RKO (cell line): ENCODE data around the gene DCAF11.

ENCODE experiments used
- DNase-seq: peaks from one replicate; pipeline ENCODE4 v3.0.0-alpha.2; 2016; ENCODE audit warnings: low spot score

DCAF11 gene

DNA sequence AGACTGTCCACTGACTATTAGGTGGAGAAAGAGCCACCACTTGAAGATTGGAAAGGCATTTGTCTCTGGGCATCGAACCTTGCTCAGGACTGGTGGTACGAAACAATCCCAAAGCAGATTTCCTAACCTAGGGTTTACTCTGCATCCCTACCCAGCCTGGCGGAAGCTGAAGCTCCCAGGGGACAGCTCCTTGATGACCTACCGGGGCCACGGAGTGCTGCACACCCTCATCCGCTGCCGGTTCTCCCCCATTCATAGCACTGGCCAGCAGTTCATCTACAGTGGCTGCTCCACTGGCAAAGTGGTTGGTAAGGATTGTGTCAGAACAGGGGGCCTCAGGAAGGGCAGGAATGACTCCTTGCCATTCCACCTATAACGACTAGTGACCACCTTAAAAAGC is 6.6 kb downstream of the DCAF11 start:
- no peak for DNase-seq

DNA sequence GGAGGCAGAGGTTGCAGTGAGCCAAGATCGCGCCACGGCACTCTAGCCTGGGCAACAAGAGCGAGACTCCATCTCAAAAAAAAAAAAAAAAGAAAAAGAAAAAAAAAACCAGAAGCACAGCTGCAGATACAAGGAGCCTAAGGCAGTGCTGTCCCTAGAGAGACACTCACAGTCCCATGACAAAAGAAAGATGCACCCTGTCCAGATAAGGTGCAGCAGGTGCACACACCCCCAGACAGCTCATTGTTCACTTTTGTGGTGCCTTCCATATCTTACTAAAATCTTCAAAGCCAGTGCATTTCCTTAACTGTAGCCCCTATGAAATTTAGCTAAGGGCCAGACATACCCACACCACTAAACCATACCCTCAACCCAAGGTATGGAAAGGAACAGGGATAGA is 7.8 kb downstream of the DCAF11 start:
- DNase-seq = no peak

DNA sequence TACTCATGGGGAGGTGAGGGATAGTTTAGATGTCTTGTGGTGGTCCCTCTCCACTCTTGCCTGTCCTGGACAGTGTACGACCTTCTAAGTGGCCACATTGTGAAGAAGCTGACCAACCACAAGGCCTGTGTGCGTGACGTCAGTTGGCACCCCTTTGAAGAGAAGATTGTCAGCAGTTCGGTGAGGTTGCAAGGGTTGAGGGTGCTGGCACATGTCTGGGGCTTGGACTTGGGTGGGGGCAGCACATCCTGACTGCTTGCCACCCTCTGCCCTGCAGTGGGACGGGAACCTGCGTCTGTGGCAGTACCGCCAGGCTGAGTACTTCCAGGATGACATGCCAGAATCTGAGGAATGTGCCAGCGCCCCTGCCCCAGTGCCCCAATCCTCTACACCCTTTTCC is 8.3 kb downstream of the DCAF11 start:
- no peak for DNase-seq

DNA sequence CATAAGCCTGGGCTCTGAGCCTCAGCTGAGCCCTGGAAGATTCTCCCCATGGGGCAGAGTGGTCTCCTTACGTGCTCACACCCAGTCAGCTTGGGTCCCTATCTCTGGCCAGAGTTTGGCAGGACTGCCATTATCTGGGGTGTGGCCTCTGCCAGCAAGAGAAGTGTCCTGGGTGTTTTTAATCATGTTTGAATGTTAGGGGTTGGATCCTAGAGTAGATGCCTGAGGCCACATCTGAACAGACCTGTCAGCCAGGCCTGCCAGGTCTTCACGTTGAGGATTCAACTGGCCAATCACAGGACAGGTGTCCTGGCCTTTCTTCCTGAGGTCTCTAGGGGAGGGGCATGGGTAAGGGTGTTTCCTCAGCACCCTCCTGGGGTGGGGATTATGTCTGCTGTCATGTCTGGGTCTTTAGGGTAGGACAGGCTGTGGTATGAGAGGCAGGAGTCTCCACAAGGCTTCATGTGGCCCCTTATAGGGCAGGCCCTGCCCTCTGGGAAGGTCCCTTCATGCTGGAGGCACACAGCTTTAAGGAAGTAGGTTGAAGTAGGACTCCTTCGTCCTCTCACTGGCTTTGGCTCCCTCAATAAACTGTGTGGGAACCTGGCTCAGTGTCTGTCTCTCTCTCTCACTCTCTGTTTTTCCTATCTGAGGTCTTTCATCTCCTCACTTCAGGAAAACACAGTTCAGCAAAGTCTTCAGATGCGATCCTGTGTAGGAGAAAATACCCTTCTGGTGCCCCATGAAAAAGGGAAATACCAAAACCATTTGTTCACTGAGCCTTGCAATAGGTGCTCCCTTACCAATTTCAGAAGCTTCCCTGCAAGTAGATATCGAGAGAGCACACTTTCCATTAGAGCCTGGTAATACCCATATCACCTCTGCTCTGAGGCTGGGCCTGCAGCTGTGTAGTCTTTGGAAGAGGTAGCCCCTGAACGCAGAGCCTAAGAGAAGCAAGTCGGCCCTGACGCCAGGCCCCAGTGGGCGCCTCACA is 9.1 kb downstream of the DCAF11 start:
- no peak for DNase-seq

DNA sequence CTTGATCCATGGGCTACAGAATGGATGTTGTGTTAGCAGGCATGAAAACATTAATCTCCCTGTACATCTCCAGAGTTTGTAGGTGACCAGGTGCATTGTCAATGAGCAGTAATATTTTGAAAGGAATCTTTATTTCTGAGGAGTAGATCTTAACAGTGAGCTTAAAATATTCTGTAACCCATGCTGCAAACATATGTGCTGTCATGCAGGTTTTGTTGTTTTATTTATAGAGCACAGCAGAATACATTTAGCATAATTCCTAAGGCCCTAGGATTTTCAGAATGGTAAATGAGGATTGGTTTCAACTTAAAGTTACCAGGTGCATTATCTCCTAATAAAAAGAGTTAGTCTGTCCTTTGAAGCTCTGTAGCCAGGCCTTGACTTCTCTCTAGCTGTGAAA is 12.4 kb downstream of the DCAF11 start:
- no peak for DNase-seq

DNA sequence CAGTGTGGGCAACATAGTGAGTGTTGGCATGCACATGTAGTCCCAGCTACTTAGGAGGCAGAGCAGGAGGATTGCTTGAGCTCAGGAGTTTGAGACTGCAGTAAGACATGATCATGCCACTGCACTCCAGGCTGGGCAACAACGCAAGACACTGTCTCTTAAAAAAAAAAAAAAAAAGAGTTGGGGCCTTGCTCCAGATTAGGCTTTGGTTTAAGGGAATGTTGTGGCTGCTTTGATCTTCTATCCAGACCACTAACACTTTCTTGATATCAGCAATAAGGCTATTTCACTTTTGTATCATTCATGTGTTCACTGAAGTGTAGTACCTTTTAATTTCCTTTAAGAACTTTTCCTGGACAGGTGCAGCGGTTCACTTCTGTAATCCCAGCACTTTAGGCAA is 13.1 kb downstream of the DCAF11 start:
- no peak for DNase-seq

DNA sequence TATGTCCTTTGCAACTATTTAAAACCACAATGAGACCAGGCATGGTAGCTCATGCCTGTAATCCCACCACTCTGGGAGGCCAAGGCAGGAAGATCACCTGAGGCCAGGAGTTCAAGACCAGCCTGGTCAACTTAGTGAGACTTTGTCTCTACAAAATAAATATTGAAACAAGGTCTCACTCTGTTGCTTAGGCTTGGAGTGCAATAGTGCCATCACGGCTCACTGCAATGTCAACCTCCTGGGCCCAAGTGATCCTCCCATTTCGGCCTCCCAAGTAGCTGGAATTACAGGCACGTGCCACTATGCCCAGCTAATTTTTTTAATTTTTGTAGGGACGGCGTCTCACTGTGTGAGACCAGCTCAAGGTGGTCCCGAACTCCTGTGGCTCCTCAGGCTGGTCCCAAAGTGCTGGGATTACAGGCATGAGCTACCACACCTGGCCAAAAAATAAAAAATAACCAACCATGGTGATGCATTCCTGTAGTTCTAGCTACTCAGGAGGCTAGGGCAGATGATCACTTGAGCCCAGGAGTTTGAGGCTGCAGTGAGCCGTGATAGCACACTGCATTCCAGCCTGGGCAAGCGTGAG is 14.9 kb downstream of the DCAF11 start:
- no peak for DNase-seq

DNA sequence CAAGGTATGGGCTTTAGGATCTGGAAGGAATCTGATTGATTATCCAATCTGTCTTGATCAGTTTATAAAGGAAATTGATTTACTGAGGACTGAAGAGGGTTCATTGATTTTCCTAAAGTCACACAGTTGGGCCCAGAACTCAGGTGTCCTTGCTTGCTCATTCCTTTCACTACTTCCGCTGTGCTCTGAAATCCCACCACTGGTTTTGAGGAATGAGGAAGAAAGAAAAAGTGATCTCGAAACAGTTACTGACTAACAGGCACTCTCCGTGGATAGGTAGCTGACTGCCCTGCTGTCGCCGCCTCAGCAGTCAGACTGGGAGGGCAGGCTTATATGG is 15.8 kb downstream of the DCAF11 start, which contains the start of gene FITM1:
TSS of gene FITM1 (plus strand) at position 280 of the 337 bp plus-strand sequence. CDS start 905 bp downstream, outside the sequence.
- no peak for DNase-seq

DNA sequence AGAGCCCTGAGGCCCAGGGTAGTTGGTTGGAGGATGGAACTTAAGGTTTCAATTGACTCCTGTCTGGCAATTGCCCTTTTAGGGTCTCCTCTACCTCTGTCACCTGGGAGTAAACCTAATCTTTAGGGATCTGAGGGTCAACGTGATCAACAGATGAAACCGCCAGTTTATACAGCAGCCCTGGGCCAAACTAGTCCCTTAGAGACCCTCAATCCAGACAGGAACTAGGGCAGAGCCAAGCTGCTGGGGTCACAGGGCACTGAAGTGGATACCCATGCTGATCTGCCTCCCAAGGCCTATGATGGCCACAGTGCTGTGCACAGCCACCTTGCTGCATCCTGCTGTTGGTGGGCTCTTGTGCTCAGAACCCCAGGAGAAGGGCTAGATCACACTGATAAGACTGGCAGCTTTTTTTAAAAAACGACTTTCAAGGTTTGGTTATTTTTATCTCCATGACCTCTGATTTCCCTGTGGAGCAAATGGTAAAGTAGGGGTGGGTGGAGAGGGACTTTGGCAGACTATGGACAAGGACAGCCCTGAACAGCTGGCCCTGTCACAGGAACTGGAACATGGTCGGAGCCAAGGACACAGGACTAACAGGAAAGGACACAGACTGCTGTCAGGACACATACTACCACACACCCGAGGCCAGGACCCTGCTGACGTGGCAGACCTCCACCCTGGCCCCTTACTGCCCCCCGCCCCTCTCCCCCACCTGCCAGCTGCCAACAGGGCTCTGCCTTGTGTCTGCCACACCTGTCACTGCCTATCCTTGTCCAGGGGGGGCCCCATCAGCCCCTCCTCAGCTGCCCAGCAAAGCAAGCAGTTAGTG is 16.4 kb downstream of the DCAF11 start:
- DNase-seq = no peak

DNA sequence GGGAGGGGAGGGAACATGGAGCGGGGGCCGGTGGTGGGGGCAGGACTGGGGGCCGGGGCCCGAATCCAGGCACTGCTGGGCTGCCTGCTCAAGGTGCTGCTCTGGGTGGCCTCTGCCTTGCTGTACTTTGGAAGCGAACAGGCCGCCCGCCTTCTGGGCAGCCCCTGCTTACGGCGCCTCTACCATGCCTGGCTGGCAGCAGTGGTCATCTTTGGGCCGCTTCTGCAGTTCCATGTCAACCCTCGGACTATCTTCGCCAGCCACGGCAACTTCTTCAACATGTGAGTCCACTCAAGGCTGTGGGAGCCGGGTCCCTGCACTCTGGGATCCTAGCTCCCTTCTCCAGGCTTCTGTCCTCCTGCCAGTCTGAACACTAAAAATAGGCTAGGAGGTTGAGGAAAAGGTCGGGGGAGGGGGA is 17.0 kb downstream of the DCAF11 start:
- DNase-seq = no peak

DNA sequence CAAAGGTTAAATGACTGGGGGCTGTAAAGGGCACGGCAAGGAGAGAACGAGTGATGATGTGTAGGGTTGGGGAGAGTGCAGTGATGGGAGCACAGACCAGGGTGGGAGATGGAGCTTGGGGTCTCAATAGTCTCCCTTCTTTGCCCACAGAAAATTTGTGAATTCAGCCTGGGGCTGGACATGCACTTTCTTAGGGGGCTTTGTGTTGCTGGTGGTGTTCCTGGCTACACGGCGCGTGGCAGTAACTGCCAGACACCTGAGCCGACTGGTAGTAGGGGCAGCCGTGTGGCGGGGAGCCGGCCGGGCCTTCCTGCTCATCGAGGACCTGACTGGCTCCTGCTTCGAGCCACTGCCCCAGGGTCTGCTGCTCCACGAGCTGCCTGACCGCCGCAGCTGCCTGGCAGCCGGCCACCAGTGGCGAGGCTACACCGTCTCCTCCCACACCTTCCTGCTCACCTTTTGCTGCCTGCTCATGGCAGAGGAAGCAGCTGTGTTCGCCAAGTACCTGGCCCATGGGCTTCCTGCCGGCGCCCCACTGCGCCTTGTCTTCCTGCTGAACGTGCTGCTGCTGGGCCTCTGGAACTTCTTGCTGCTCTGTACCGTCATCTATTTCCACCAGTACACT is 17.6 kb downstream of the DCAF11 start:
- DNase-seq = no peak

DNA sequence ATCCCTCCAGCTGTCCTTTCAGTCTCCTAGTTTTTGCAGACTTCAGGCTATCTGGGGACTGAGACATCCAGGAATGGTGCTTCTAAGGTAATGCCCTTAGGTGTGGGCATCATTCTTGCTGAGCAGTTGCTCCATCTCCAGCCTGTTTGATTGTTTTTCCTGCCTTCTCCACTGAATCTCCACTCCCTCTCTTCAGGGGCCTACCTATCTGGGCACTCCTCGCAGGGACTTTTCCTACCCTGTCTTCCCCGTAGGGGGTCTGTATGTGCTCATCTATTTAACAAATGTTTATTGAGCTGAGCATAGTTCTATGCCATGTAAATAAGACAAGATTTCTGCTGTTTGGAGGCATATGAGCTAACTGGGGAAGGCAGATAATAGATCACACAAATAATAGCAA is 18.4 kb downstream of the DCAF11 start:
- no peak for DNase-seq

DNA sequence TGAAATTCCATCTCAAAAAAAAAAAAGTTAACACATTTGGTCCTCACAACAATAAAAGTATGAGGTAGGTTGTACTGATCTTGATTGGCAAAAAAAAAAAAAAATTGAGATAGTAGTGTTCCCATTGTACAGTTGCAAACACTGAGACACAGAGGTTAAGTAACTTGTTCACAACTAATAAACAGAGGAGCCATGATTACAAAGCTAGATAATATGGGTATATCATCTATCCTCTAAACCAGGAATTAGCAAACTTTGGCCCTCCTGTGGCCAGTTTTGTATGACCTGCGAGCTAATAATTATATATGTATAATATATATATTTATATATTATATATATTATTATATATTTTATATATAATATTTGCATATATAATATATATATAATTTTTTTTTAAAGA is 19.2 kb downstream of the DCAF11 start:
- no peak for DNase-seq

DNA sequence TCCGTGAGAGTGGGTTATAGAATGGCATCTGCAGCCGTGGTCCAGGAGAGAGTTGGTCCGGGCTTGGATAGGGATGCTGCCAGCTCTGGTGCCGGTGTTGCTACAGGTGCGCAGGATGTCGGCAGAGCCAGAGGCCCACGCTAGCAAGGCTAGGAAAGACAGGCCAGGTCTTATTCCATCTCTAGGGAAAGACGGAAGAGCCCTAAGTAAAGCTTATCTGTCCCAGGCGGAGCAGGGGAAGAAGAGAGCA is 20.9 kb downstream of the DCAF11 start:
- DNase-seq = no peak

DNA sequence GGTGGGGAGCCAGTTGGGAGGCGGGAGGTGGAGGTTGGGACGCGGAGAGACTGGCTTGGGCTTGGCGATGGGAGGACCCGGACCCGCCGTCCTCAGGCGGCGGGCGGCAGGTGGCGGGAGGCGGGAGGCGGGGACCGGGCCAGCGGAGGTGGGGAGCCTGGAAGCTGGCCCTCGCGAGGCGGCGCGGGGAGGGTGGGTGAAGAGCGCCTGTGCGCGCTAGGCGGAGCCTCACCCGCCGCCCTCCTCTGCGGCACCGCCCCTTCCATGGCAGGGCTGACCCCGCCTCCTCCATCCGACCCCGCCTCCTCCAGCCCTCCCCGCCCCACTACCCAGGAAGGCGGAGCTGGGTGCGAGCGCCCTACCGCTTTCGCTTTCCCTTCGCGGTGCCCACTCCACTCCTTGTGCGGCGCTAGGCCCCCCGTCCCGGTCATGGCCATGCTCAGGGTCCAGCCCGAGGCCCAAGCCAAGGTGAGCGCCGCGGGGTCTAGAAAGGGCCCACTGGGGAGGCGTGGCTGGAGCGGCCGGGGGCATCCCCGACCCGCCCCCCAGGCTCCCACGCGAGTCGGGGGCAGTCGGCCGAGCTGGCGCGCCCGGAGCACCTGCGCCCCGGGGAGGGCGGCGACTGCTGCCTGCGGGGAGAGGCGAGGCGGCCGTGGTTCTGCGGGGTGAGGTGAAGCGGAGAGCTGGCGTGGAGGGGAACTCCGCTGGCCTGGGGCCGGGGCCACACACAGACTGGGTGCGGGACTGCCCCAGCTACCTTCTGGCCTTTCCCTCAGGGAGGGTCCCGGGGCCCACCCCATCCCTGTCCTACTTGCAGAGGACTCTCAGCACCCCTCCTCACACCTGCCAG is 21.5 kb downstream of the DCAF11 start, which contains the start of gene PSME1:
TSS of gene PSME1 (plus strand) at position 361 of the 850 bp plus-strand sequence. CDS start at position 430, 69 bp downstream.
- DNase-seq = peak; percentile 87

DNA sequence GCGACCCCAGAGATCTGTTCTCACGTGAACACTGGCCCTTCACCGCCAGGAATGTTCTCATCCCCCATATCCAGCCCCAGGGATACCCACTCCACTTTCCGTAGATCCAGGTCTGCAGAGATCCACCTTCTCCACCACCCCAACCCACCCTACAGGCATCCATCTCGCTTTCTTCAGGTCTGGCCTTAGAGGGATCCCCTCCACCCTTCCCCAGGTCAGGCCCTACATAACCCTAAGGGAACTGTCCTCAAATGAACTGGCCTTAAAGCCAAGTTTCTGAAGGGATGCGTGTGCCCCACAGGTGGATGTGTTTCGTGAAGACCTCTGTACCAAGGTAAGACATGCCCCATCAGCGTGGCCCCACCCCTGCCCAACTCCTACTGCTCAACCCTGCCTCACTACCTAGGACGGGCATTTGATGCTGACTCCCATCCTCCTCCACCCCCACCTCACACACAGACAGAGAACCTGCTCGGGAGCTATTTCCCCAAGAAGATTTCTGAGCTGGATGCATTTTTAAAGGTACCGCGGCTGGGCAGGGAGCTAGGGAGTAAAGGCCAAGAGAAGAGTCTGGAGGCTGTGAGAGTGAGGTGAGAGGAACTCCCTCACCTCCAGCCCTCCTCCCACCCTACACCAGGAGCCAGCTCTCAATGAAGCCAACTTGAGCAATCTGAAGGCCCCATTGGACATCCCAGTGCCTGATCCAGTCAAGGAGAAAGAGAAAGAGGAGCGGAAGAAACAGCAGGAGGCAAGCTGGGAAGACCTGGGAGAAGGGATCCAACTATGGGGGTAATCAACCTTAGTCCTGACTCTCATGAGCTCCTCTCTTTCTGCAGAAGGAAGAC is 22.3 kb downstream of the DCAF11 start:
- DNase-seq = no peak

DNA sequence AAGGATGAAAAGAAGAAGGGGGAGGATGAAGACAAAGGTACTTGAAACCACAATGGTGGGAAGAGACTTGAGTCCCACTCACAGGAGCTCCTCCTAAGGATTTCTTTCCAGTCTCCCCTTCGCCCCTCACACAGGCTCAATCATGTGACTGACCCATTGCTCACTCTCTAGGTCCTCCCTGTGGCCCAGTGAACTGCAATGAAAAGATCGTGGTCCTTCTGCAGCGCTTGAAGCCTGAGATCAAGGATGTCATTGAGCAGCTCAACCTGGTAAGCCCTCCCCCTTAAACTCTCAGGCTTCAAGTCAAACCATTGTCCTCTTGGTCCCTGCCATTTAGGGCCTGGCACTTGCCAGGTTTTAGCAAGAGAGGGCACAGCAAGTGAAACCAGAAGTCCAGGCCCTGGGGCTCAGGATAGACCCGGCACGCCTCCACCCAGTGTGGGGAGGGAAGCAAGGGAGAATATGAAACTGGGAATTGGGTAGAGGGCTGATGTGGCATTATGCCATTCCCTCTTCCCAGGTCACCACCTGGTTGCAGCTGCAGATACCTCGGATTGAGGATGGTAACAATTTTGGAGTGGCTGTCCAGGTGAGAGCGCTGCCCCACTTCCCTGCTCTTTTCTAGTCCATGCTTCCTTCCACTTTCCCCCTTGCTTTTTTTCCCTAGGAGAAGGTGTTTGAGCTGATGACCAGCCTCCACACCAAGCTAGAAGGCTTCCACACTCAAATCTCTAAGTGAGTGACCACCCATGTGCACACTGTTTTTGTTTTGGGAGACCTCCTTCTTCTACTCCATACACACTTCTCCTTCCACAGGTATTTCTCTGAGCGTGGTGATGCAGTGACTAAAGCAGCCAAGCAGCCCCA is 23.2 kb downstream of the DCAF11 start:
- no peak for DNase-seq

DNA sequence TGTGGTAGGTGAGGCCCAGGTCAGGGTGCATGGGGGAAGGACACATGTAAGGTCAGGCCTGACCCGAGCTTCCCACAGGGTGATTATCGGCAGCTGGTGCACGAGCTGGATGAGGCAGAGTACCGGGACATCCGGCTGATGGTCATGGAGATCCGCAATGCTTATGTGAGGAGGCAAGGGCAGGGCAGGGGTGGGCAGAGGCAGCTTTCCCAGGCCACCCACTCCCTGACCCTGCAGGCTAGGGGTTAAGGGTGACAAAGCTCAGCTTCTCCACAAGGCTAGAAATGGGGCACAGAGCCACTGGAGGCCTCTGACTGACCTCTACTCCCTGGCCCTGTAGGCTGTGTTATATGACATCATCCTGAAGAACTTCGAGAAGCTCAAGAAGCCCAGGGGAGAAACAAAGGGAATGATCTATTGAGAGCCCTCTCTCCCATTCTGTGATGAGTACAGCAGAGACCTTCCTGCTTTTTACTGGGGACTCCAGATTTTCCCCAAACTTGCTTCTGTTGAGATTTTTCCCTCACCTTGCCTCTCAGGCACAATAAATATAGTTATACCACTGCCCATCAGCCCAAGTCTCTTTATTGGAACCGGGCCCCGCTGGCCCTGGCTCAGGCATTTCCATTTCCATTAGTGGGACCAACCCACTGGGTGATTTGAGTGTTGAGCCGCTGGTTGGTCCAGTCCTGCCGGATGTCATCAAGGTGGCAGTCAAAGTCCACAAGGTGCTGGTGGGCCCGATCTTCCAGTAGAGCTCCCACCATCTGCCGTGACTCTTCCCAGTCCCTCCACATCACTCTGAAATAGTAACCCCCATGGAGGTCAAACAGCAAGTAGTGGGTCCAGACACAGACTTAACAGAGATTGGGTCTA is 24.1 kb downstream of the DCAF11 start:
- no peak for DNase-seq
